BLaER1 (cell line): Measurements from ENCODE around the gene PID1.
"Not testable (repeated sequence)": the region's sequence is repeated elsewhere in the genome, so short reads cannot be mapped to it uniquely, and the experiment has no call there.

Experiments
- H3K27ac ChIP-seq: shearing (Covaris generic); formaldehyde crosslinking; 2 replicates; pipeline ENCODE4 v1.8.1; 2022
- H3K27me3 ChIP-seq: shearing (Covaris generic); formaldehyde crosslinking; 2 replicates; pipeline ENCODE4 v1.8.1; 2022
- H3K36me3 ChIP-seq: shearing (Covaris generic); formaldehyde crosslinking; 2 replicates; pipeline ENCODE4 v1.8.1; 2022
- H3K4me1 ChIP-seq: shearing (Covaris generic); formaldehyde crosslinking; 2 replicates; pipeline ENCODE4 v1.8.1; 2022
- H3K4me2 ChIP-seq: shearing (Covaris generic); formaldehyde crosslinking; 2 replicates; pipeline ENCODE4 v1.8.1; 2022
- H3K4me3 ChIP-seq: shearing (Covaris generic); formaldehyde crosslinking; 2 replicates; pipeline ENCODE4 v1.8.1; 2022
- H3K9ac ChIP-seq: shearing (Covaris generic); formaldehyde crosslinking; 2 replicates; pipeline ENCODE4 v1.8.1; 2022
- H3K9me3 ChIP-seq: shearing (Covaris generic); formaldehyde crosslinking; 2 replicates; pipeline ENCODE4 v1.8.1; 2022
- H4K20me1 ChIP-seq: shearing (Covaris generic); formaldehyde crosslinking; 2 replicates; pipeline ENCODE4 v1.8.1; 2022
- Cebpa-rat ChIP-seq: shearing (Covaris generic); IDR thresholded peaks from 2 replicates; pipeline ENCODE4 v1.8.1; 2022

The PID1 gene

GRCh38 chr2:229196448-229196847, 74.6 kb downstream of the PID1 start:
- no peaks in the 10 kb centered on the region for H3K9me3 ChIP-seq
- no peak overlapping the region for H3K4me3 ChIP-seq
- H3K9ac ChIP-seq: no peak overlapping the region
- H3K4me2 ChIP-seq: no peak overlapping the region
- H3K27me3 ChIP-seq: no peaks in the 10 kb centered on the region
- H3K27ac ChIP-seq: no peak overlapping the region
- TF ChIP-seq Cebpa-rat: no peak
- no peaks in the 10 kb centered on the region for H3K4me1 ChIP-seq
- no peaks in the 10 kb centered on the region for H4K20me1 ChIP-seq
- H3K36me3 ChIP-seq: no peaks in the 10 kb centered on the region

GRCh38 chr2:229195346-229195947, 75.6 kb downstream of the PID1 start:
- H4K20me1 ChIP-seq: no peaks in the 10 kb centered on the region
- no peak overlapping the region for H3K4me2 ChIP-seq
- H3K27me3 ChIP-seq: no peaks in the 10 kb centered on the region
- no peak for TF ChIP-seq Cebpa-rat
- no peak overlapping the region for H3K9ac ChIP-seq
- H3K4me1 ChIP-seq: no peaks in the 10 kb centered on the region
- H3K36me3 ChIP-seq: no peaks in the 10 kb centered on the region
- no peaks in the 10 kb centered on the region for H3K9me3 ChIP-seq
- H3K4me3 ChIP-seq: no peak overlapping the region
- no peak overlapping the region for H3K27ac ChIP-seq

GRCh38 chr2:229193281-229193680, 77.8 kb downstream of the PID1 start:
- no peaks in the 10 kb centered on the region for H3K36me3 ChIP-seq
- no peak overlapping the region for H3K4me2 ChIP-seq
- no peaks in the 10 kb centered on the region for H3K27me3 ChIP-seq
- no peaks in the 10 kb centered on the region for H3K4me1 ChIP-seq
- no peaks in the 10 kb centered on the region for H4K20me1 ChIP-seq
- TF ChIP-seq Cebpa-rat: no peak
- no peak overlapping the region for H3K27ac ChIP-seq
- H3K9ac ChIP-seq: no peak overlapping the region
- H3K9me3 ChIP-seq: no peaks in the 10 kb centered on the region
- no peak overlapping the region for H3K4me3 ChIP-seq

GRCh38 chr2:229191413-229191812, 79.7 kb downstream of the PID1 start:
- Histone ChIP-seq H3K36me3 (no peaks in the 10 kb centered on the region), H3K4me3 (no peak overlapping the region), H3K4me2 (no peak overlapping the region), H3K27me3 (no peaks in the 10 kb centered on the region), H3K9ac (no peak overlapping the region), H3K4me1 (no peaks in the 10 kb centered on the region), H3K9me3 (peaks cover 13% of the 10 kb centered on the region), H4K20me1 (no peaks in the 10 kb centered on the region), H3K27ac (no peak overlapping the region)
- TF ChIP-seq Cebpa-rat: no peak

GRCh38 chr2:229187123-229187522, 84.0 kb downstream of the PID1 start:
- H3K36me3 ChIP-seq, H3K27me3 ChIP-seq, H3K9ac ChIP-seq, H3K4me3 ChIP-seq, H3K4me1 ChIP-seq, H4K20me1 ChIP-seq, H3K4me2 ChIP-seq, H3K27ac ChIP-seq: not testable (repeated sequence)
- H3K9me3 ChIP-seq: peaks cover 23% of the 10 kb centered on the region

- Histone ChIP-seq H3K27me3 (no peaks in the 10 kb centered on the region), H3K9ac (no peak overlapping the region), H3K36me3 (no peaks in the 10 kb centered on the region), H3K4me1 (no peaks in the 10 kb centered on the region), H3K27ac (no peak overlapping the region), H3K4me3 (no peak overlapping the region), H3K4me2 (no peak overlapping the region), H3K9me3 (peaks cover 12% of the 10 kb centered on the region), H4K20me1 (no peaks in the 10 kb centered on the region)
- TF ChIP-seq Cebpa-rat: no peak
Measured at GRCh38 chr2:229181641-229182040, 89.4 kb downstream of the PID1 start.

GRCh38 chr2:229180658-229181057, 90.4 kb downstream of the PID1 start:
- no peak overlapping the region for H3K9ac ChIP-seq
- no peaks in the 10 kb centered on the region for H3K4me1 ChIP-seq
- no peaks in the 10 kb centered on the region for H3K27me3 ChIP-seq
- H3K4me3 ChIP-seq: no peak overlapping the region
- H4K20me1 ChIP-seq: no peaks in the 10 kb centered on the region
- no peak overlapping the region for H3K4me2 ChIP-seq
- no peak for TF ChIP-seq Cebpa-rat
- H3K36me3 ChIP-seq: no peaks in the 10 kb centered on the region
- no peak overlapping the region for H3K27ac ChIP-seq
- peaks cover 4% of the 10 kb centered on the region; the same call in 1 of the 2 replicates for H3K9me3 ChIP-seq

- Histone ChIP-seq H3K4me3 (no peak overlapping the region), H3K36me3 (no peaks in the 10 kb centered on the region), H3K4me1 (no peaks in the 10 kb centered on the region), H3K27ac (no peak overlapping the region), H3K27me3 (no peaks in the 10 kb centered on the region), H4K20me1 (no peaks in the 10 kb centered on the region), H3K9ac (no peak overlapping the region), H3K4me2 (no peak overlapping the region), H3K9me3 (no peaks in the 10 kb centered on the region)
- no peak for TF ChIP-seq Cebpa-rat
Measured at GRCh38 chr2:229179628-229180027, 91.5 kb downstream of the PID1 start.

GRCh38 chr2:229178706-229179105, 92.4 kb downstream of the PID1 start:
- Histone ChIP-seq H3K36me3 (no peaks in the 10 kb centered on the region), H4K20me1 (no peaks in the 10 kb centered on the region), H3K4me1 (no peaks in the 10 kb centered on the region), H3K27me3 (no peaks in the 10 kb centered on the region), H3K27ac (no peak overlapping the region), H3K9me3 (no peaks in the 10 kb centered on the region), H3K4me2 (no peak overlapping the region), H3K9ac (no peak overlapping the region), H3K4me3 (no peak overlapping the region)
- TF ChIP-seq Cebpa-rat: no peak

- H3K4me1 ChIP-seq: no peaks in the 10 kb centered on the region
- no peak for TF ChIP-seq Cebpa-rat
Measured at GRCh38 chr2:229178117-229178516, 93.0 kb downstream of the PID1 start.

GRCh38 chr2:229176136-229176535, 95.0 kb downstream of the PID1 start:
- no peak for TF ChIP-seq Cebpa-rat
- H3K9ac ChIP-seq: no peak overlapping the region
- no peaks in the 10 kb centered on the region for H3K9me3 ChIP-seq
- no peaks in the 10 kb centered on the region for H3K4me1 ChIP-seq
- H4K20me1 ChIP-seq: no peaks in the 10 kb centered on the region
- H3K36me3 ChIP-seq: no peaks in the 10 kb centered on the region
- H3K27me3 ChIP-seq: no peaks in the 10 kb centered on the region
- H3K27ac ChIP-seq: no peak overlapping the region
- H3K4me3 ChIP-seq: no peak overlapping the region
- no peak overlapping the region for H3K4me2 ChIP-seq

More at GRCh38 chr2:229178117-229178516, 93.0 kb downstream of the PID1 start:
- H4K20me1 ChIP-seq: no peaks in the 10 kb centered on the region
- H3K4me2 ChIP-seq: no peak overlapping the region
- H3K9ac ChIP-seq: no peak overlapping the region
- no peaks in the 10 kb centered on the region for H3K36me3 ChIP-seq
- H3K9me3 ChIP-seq: no peaks in the 10 kb centered on the region
- H3K27ac ChIP-seq: no peak overlapping the region
- no peak overlapping the region for H3K4me3 ChIP-seq
- H3K27me3 ChIP-seq: no peaks in the 10 kb centered on the region
